Cardiac muscle cell (in vitro differentiated cells and primary cell): Measurements from ENCODE around the gene LSM11. TPM values are rescaled to one million over a fixed set of nuclear protein-coding genes. Genes with fewer than 3 reads are reported as not detected.
A peak's percentile ranks its signal among the peaks of the same experiment; 100 is the strongest.
"Not testable (repeated sequence)": the region's sequence is repeated elsewhere in the genome, so short reads cannot be mapped to it uniquely, and the experiment has no call there.

Experiments
- DNase-seq, 2 donors: peaks; one replicate each; pipeline versions ENCODE4 v3.0.0 to v3.0.0-alpha.2; 2010 to 2017; ENCODE audit warnings: low read depth in 1 of 2, low spot score in 1 of 2
- H3K27ac ChIP-seq: fragments of 200-600 bp; sonication (generic); 2 replicates; pipeline ENCODE4 v1.5.1; 2016
- H3K27me3 ChIP-seq: fragments of 200-600 bp; sonication (generic); 2 replicates; pipeline ENCODE4 v1.6.0; 2016; ENCODE audit warnings: control low read depth
- H3K36me3 ChIP-seq: fragments of 200-600 bp; sonication (generic); 2 replicates; pipeline ENCODE4 v1.5.1; 2016; ENCODE audit warnings: control low read depth
- H3K4me1 ChIP-seq: fragments of 200-600 bp; sonication (generic); 2 replicates; pipeline ENCODE4 v1.8.1; 2017; ENCODE audit warnings: low read depth, mild to moderate bottlenecking, mixed run types
- H3K4me3 ChIP-seq: fragments of 200-600 bp; sonication (generic); 2 replicates; pipeline ENCODE4 v1.5.1; 2016; ENCODE audit warnings: mild to moderate bottlenecking
- H3K9me3 ChIP-seq: fragments of 200-600 bp; sonication (generic); 2 replicates; pipeline ENCODE4 v1.5.1; 2017; ENCODE audit warnings: low read depth, mild to moderate bottlenecking, control low read depth
- CTCF ChIP-seq: IDR thresholded peaks from 2 replicates; pipeline ENCODE4 v1.5.1; 2012; ENCODE audit warnings: low read depth, mild to moderate bottlenecking, low read length
- polyA plus RNA-seq: library from polyadenylated mRNA; unstranded; fragments of >200 nt; fragmentation: Nextera tagmentation; extraction: Ambion mirVana; gene quantifications from 2 replicates; pipeline ENCODE4 v1.2.1, GENCODE V29; 2016
- total RNA-seq: library from RNA; depleted of rRNA; stranded (reverse); fragments of >200 nt; gene quantifications from 2 replicates; pipeline ENCODE4 v1.2.3, GENCODE V29; 2016

Gene LSM11
- total RNA-seq: 3.0 and 5.5 TPM in 2 replicates
- polyA plus RNA-seq: 1.6 and 2.2 TPM in 2 replicates

GRCh38 chr5:157743163-157744050 lies at the start of gene LSM11:
Gene LSM11 (plus strand): TSS chr5:157743712. CDS start chr5:157743751, 39 bp downstream.
- Histone ChIP-seq H3K36me3 (no peaks in the 10 kb centered on the region), H3K27ac (no peak within 1 kb of the TSS), H3K4me3 (peak within 1 kb of the TSS; percentile 69), H3K27me3 (no peaks in the 10 kb centered on the region), H3K9me3 (no peaks in the 10 kb centered on the region), H3K4me1 (no peaks in the 10 kb centered on the region)
- peak; percentile 87 to 92 for DNase-seq
- peak; percentile 99 for TF ChIP-seq CTCF

- not testable (repeated sequence) for H3K27me3 ChIP-seq, DNase-seq, H3K9me3 ChIP-seq, H3K4me1 ChIP-seq, H3K4me3 ChIP-seq, H3K36me3 ChIP-seq, H3K27ac ChIP-seq
Observed at GRCh38 chr5:157693816-157694215, 49.7 kb upstream of the LSM11 start.

- H3K4me1 ChIP-seq, H3K4me3 ChIP-seq, H3K9me3 ChIP-seq, H3K27ac ChIP-seq, DNase-seq, H3K27me3 ChIP-seq, H3K36me3 ChIP-seq: not testable (repeated sequence)
Observed at GRCh38 chr5:157696154-157696553, 47.4 kb upstream of the LSM11 start.

DNA sequence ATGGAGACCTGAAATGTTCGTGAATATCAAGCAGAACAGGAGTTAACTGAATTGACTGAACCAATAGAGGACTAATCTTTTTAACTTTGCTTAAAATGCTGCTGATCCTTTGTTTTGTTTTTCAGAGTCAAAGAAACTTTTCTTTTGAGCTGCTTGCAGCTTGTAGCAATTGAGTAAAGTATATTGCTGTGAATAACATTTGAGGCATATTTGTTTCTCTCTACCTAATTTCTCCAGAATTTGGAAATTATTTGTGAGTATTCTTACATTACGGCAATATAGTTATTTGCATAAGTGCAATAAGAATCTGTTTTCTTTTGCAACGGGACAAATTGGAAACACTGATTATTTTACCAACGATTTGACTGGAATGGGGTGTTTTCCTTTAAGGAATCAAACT lies 44.8 kb upstream of the LSM11 start:
- H3K27ac ChIP-seq, DNase-seq, H3K4me1 ChIP-seq, H3K36me3 ChIP-seq, H3K27me3 ChIP-seq, H3K4me3 ChIP-seq, H3K9me3 ChIP-seq: not testable (repeated sequence)

GRCh38 chr5:157703736-157704135 lies 39.8 kb upstream of the LSM11 start:
- no peaks in the 10 kb centered on the region for H3K9me3 ChIP-seq
- DNase-seq: no peak
- H3K36me3 ChIP-seq: no peaks in the 10 kb centered on the region
- no peaks in the 10 kb centered on the region for H3K27me3 ChIP-seq
- no peak for TF ChIP-seq CTCF
- H3K4me3 ChIP-seq: no peak overlapping the region
- no peak overlapping the region for H3K27ac ChIP-seq
- H3K4me1 ChIP-seq: no peaks in the 10 kb centered on the region

- Histone ChIP-seq H3K4me1 (no peaks in the 10 kb centered on the region), H3K27me3 (no peaks in the 10 kb centered on the region), H3K36me3 (no peaks in the 10 kb centered on the region), H3K4me3 (no peak overlapping the region), H3K9me3 (no peaks in the 10 kb centered on the region), H3K27ac (no peak overlapping the region)
- TF ChIP-seq CTCF: no peak
- DNase-seq: peak in 1 of 2 donors; percentile 35
Observed at GRCh38 chr5:157708866-157709265, 34.6 kb upstream of the LSM11 start.

GRCh38 chr5:157709346-157709745 lies 34.2 kb upstream of the LSM11 start:
- DNase-seq: no peak
- H3K36me3 ChIP-seq: no peaks in the 10 kb centered on the region
- H3K9me3 ChIP-seq: no peaks in the 10 kb centered on the region
- no peak for TF ChIP-seq CTCF
- no peak overlapping the region for H3K27ac ChIP-seq
- H3K27me3 ChIP-seq: no peaks in the 10 kb centered on the region
- no peak overlapping the region for H3K4me3 ChIP-seq
- H3K4me1 ChIP-seq: no peaks in the 10 kb centered on the region
